Measurements from ENCODE around the gene CYP27B1.
A peak's percentile ranks its signal among the peaks of the same experiment; 100 is the strongest.

CYP27B1 gene

DNA sequence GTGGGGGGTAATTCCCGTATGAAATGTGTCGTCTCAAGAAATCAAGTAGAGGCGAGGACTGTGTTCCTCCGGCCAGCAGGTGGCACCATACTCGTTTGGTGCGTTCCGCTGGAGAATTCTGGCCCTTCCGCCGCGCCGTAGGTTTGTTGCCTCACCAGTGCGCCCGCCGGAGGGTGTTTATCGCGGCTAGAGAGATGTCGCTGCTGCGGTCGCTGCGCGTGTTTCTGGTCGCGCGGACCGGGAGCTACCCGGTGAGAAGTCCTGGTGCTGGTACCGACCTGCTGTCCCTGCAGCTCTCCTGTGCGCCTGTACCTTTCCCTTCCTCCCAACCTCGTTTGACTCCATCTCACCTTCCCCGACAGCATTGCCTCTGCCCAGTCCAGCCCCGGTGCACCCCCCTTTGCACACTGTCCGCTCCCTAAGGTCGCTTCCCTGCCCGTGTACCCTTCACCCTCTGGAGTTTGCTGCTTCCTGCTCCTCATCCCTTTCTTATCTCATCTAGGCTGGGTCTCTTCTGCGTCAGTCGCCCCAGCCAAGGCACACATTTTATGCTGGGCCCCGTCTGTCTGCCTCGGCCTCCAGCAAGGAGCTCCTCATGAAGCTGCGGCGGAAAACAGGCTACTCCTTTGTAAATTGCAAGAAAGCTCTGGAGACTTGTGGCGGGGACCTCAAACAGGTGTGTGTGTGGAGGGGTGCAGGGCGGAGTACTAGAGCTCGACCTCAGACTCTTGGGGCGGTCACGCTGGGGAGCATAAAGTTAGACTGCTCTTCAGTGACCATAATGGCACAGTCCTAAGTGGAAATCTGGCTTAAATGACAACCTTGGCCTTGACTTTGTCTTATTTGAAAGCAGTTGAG lies 16.0 kb upstream of the CYP27B1 start, which contains the start of gene TSFM:
TSFM (plus strand) TSS at position 180 of the 858 bp plus-strand sequence; CDS start at position 195, 15 bp downstream.
- H3K18ac ChIP-seq (ENCODE audit: low read length), result no peak within 1 kb of the TSS
- H3K9ac ChIP-seq (ENCODE audit: low read length), result peak within 1 kb of the TSS; percentile 94
- peak within 1 kb of the TSS; percentile 96 for H3K4me3 ChIP-seq (ENCODE audit: low read length)
- peak within 1 kb of the TSS; percentile 19 for H3K4ac ChIP-seq (ENCODE audit: low read depth, low read length)
- no peaks in the 10 kb centered on the region for H3K4me1 ChIP-seq (ENCODE audit: control insufficient read depth, low read depth, low read length)
- H2BK5ac ChIP-seq (ENCODE audit: low read length), result no peak within 1 kb of the TSS
- H3K27me3 ChIP-seq (ENCODE audit: insufficient read depth, low read length, poor library complexity), result no peaks in the 10 kb centered on the region
- no peak within 1 kb of the TSS for H2BK15ac ChIP-seq (replicated peaks; ENCODE audit: low read depth)
- DNase-seq, result peak; percentile 96
- H3K56ac ChIP-seq (ENCODE audit: low read length), result peak within 1 kb of the TSS; percentile 97
- H3K4me2 ChIP-seq (ENCODE audit: low read length), result peak within 1 kb of the TSS; percentile 85
- peaks cover 4% of the 10 kb centered on the region for H3K36me3 ChIP-seq (ENCODE audit: control insufficient read depth, insufficient read depth, low read length)
- no peak within 1 kb of the TSS for H4K8ac ChIP-seq (ENCODE audit: low read depth, low read length)
- no peak within 1 kb of the TSS for H4K5ac ChIP-seq (ENCODE audit: low read length)
- H3K79me2 ChIP-seq (ENCODE audit: control insufficient read depth, insufficient read depth, low read length), result peaks cover 8% of the 10 kb centered on the region
- no peak within 1 kb of the TSS for H2AK5ac ChIP-seq (ENCODE audit: low read length)
- no peak within 1 kb of the TSS for H3K27ac ChIP-seq (ENCODE audit: low read depth, low read length)
- peaks cover 5% of the 10 kb centered on the region for H3K79me1 ChIP-seq (ENCODE audit: low read length)
- no peak within 1 kb of the TSS for H2BK120ac ChIP-seq (ENCODE audit: low read depth, low read length)
- H3K23ac ChIP-seq (ENCODE audit: low read length), result no peak within 1 kb of the TSS
- no CpG with 5 or more reads among the region's 45 CpGs for whole genome bisulfite sequencing (ENCODE audit: extremely low coverage, insufficient coverage, low lambda C conversion rate)

DNA sequence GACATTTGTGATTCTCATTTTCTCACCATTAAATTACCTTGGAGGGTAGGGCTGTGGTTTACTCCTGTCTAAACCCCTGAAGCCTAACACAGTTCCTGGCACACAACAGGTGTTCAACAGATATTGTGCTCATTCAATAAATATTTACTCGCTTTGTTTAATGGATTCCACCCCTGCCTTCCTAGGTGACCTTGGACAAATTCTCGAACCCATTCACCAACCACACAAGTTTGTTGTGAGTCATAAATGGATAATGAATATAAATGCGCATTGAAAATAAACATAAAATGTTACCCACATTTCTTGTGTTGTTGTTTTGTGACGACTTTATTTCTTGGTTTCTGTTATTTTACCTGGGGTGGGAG lies 15.3 kb upstream of the CYP27B1 start:
- Histone ChIP-seq H3K27ac (ENCODE audit: low read depth, low read length) (no peak overlapping the region), H4K5ac (ENCODE audit: low read length) (no peak overlapping the region), H3K4me3 (ENCODE audit: low read length) (no peak overlapping the region), H2BK120ac (ENCODE audit: low read depth, low read length) (no peak overlapping the region), H3K36me3 (ENCODE audit: control insufficient read depth, insufficient read depth, low read length) (peaks cover 4% of the 10 kb centered on the region), H3K79me1 (ENCODE audit: low read length) (peaks cover 5% of the 10 kb centered on the region), H3K4ac (ENCODE audit: low read depth, low read length) (no peak overlapping the region), H2BK15ac (replicated peaks; ENCODE audit: low read depth) (no peak overlapping the region), H3K79me2 (ENCODE audit: control insufficient read depth, insufficient read depth, low read length) (peaks cover 8% of the 10 kb centered on the region), H4K8ac (ENCODE audit: low read depth, low read length) (no peak overlapping the region), H2AK5ac (ENCODE audit: low read length) (no peak overlapping the region), H3K9ac (ENCODE audit: low read length) (no peak overlapping the region), H2BK5ac (ENCODE audit: low read length) (no peak overlapping the region), H3K4me2 (ENCODE audit: low read length) (no peak overlapping the region), H3K27me3 (ENCODE audit: insufficient read depth, low read length, poor library complexity) (no peaks in the 10 kb centered on the region), H3K56ac (ENCODE audit: low read length) (no peak overlapping the region), H3K23ac (ENCODE audit: low read length) (no peak overlapping the region), H3K4me1 (ENCODE audit: control insufficient read depth, low read depth, low read length) (no peaks in the 10 kb centered on the region), H3K18ac (ENCODE audit: low read length) (no peak overlapping the region)
- WGBS (ENCODE audit: extremely low coverage, insufficient coverage, low lambda C conversion rate), result no CpG with 5 or more reads among the region's 4 CpGs
- DNase-seq, result no peak

DNA sequence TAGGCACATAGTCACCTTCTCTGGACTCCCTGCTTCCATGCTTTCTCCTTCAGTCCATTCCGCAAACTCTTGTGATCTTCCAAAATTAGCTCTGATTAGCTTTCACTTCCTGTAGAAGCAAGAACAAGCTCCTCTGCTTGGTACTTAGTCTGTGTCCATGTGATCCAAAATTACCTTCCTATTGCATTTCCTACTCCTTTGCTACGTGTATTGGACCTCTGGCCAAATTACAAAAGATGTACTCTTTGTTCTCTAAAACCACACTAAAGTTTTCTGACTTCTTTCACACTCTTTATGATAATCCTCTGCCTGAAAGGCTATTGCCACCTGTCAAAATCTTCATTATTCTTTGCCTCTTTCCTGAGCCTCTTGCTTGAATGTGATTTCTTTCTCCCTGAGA lies 14.9 kb upstream of the CYP27B1 start:
- Histone ChIP-seq H4K5ac (ENCODE audit: low read length) (no peak overlapping the region), H3K23ac (ENCODE audit: low read length) (no peak overlapping the region), H3K4me3 (ENCODE audit: low read length) (no peak overlapping the region), H2BK120ac (ENCODE audit: low read depth, low read length) (no peak overlapping the region), H3K27me3 (ENCODE audit: insufficient read depth, low read length, poor library complexity) (no peaks in the 10 kb centered on the region), H3K4me1 (ENCODE audit: control insufficient read depth, low read depth, low read length) (no peaks in the 10 kb centered on the region), H3K9ac (ENCODE audit: low read length) (no peak overlapping the region), H4K8ac (ENCODE audit: low read depth, low read length) (no peak overlapping the region), H2AK5ac (ENCODE audit: low read length) (no peak overlapping the region), H2BK15ac (replicated peaks; ENCODE audit: low read depth) (no peak overlapping the region), H3K18ac (ENCODE audit: low read length) (no peak overlapping the region), H3K4me2 (ENCODE audit: low read length) (no peak overlapping the region), H3K56ac (ENCODE audit: low read length) (no peak overlapping the region), H3K36me3 (ENCODE audit: control insufficient read depth, insufficient read depth, low read length) (peaks cover 4% of the 10 kb centered on the region), H3K79me1 (ENCODE audit: low read length) (peaks cover 5% of the 10 kb centered on the region), H3K79me2 (ENCODE audit: control insufficient read depth, insufficient read depth, low read length) (peaks cover 8% of the 10 kb centered on the region), H2BK5ac (ENCODE audit: low read length) (no peak overlapping the region), H3K27ac (ENCODE audit: low read depth, low read length) (no peak overlapping the region), H3K4ac (ENCODE audit: low read depth, low read length) (no peak overlapping the region)
- no peak for DNase-seq
- WGBS (ENCODE audit: extremely low coverage, insufficient coverage, low lambda C conversion rate), result no CpG with 5 or more reads among the region's 2 CpGs

DNA sequence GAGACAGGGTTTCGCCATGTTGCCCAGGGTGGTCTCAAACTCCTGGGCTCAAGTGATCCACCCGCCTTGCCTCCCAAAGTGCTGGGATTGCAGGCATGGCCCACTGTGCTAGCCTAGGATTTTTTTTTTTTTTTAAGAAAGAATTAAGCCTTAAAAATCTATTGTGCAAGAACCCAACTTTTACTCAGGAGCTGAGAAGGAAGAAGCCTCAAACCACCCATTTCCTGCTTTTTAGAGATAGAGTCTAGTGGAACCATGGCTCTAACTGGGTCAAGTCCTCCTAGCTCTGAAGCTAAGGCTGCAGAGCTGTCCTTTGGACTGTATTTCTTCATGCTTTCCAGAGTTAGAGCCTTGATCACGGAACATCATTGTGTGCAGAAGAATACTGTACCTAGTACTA lies 14.4 kb upstream of the CYP27B1 start:
- Histone ChIP-seq H3K4me3 (ENCODE audit: low read length) (no peak overlapping the region), H3K36me3 (ENCODE audit: control insufficient read depth, insufficient read depth, low read length) (peaks cover 2% of the 10 kb centered on the region), H3K79me1 (ENCODE audit: low read length) (peaks cover 5% of the 10 kb centered on the region), H3K56ac (ENCODE audit: low read length) (no peak overlapping the region), H2AK5ac (ENCODE audit: low read length) (no peak overlapping the region), H4K8ac (ENCODE audit: low read depth, low read length) (no peak overlapping the region), H3K18ac (ENCODE audit: low read length) (no peak overlapping the region), H2BK15ac (replicated peaks; ENCODE audit: low read depth) (no peak overlapping the region), H3K4ac (ENCODE audit: low read depth, low read length) (no peak overlapping the region), H3K4me1 (ENCODE audit: control insufficient read depth, low read depth, low read length) (no peaks in the 10 kb centered on the region), H2BK120ac (ENCODE audit: low read depth, low read length) (no peak overlapping the region), H4K5ac (ENCODE audit: low read length) (no peak overlapping the region), H3K4me2 (ENCODE audit: low read length) (no peak overlapping the region), H2BK5ac (ENCODE audit: low read length) (no peak overlapping the region), H3K79me2 (ENCODE audit: control insufficient read depth, insufficient read depth, low read length) (peaks cover 8% of the 10 kb centered on the region), H3K23ac (ENCODE audit: low read length) (no peak overlapping the region), H3K27ac (ENCODE audit: low read depth, low read length) (no peak overlapping the region), H3K27me3 (ENCODE audit: insufficient read depth, low read length, poor library complexity) (no peaks in the 10 kb centered on the region), H3K9ac (ENCODE audit: low read length) (no peak overlapping the region)
- no peak for DNase-seq
- no CpG with 5 or more reads among the region's 3 CpGs for WGBS (ENCODE audit: extremely low coverage, insufficient coverage, low lambda C conversion rate)

DNA sequence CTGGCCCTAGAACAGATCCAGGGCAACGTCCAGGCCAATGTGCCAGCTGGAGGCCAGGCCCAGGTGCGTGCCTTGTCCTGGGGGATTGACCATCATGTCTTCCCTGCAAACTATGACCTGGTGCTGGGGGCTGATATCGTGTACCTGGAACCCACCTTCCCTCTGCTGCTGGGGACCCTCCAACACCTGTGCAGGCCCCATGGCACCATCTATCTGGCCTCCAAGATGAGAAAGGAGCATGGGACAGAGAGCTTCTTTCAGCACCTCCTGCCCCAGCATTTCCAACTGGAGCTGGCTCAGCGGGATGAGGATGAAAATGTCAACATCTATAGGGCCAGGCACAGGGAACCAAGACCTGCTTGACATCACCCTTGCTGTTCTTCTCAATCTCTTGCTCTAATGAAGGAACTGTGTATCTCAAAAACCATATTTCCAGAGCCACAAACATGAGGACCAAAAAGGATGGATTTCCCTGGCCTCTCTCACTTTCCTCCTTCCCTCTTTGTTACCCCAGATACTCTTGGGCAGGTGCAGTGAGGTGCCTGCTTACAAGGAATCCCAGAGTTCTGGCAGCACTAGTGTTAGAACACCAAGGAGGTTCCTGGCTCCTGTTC lies 13.5 kb upstream of the CYP27B1 start:
- no peak for DNase-seq
- H3K23ac ChIP-seq (ENCODE audit: low read length), result no peak overlapping the region
- H3K9ac ChIP-seq (ENCODE audit: low read length), result no peak overlapping the region
- no peaks in the 10 kb centered on the region for H3K4me1 ChIP-seq (ENCODE audit: control insufficient read depth, low read depth, low read length)
- no peak overlapping the region for H3K18ac ChIP-seq (ENCODE audit: low read length)
- H3K79me1 ChIP-seq (ENCODE audit: low read length), result peaks cover 5% of the 10 kb centered on the region
- no peak overlapping the region for H3K4me3 ChIP-seq (ENCODE audit: low read length)
- no peak overlapping the region for H2BK15ac ChIP-seq (replicated peaks; ENCODE audit: low read depth)
- H4K8ac ChIP-seq (ENCODE audit: low read depth, low read length), result no peak overlapping the region
- WGBS (ENCODE audit: extremely low coverage, insufficient coverage, low lambda C conversion rate), result no CpG with 5 or more reads among the region's 4 CpGs
- no peak overlapping the region for H3K56ac ChIP-seq (ENCODE audit: low read length)
- H4K5ac ChIP-seq (ENCODE audit: low read length), result no peak overlapping the region
- no peaks in the 10 kb centered on the region for H3K27me3 ChIP-seq (ENCODE audit: insufficient read depth, low read length, poor library complexity)
- no peaks in the 10 kb centered on the region for H3K36me3 ChIP-seq (ENCODE audit: control insufficient read depth, insufficient read depth, low read length)
- no peak overlapping the region for H2BK5ac ChIP-seq (ENCODE audit: low read length)
- no peak overlapping the region for H3K4me2 ChIP-seq (ENCODE audit: low read length)
- no peak overlapping the region for H2AK5ac ChIP-seq (ENCODE audit: low read length)
- H2BK120ac ChIP-seq (ENCODE audit: low read depth, low read length), result no peak overlapping the region
- no peak overlapping the region for H3K27ac ChIP-seq (ENCODE audit: low read depth, low read length)
- peaks cover 8% of the 10 kb centered on the region for H3K79me2 ChIP-seq (ENCODE audit: control insufficient read depth, insufficient read depth, low read length)
- no peak overlapping the region for H3K4ac ChIP-seq (ENCODE audit: low read depth, low read length)

Measured in mesendoderm (in vitro differentiated cells).